Activated CD4-positive, alpha-beta T cell treated with anti-CD3 and anti-CD28 coated beads for 24 hours (primary cell): Measurements from ENCODE around the gene TMEM31.
"Not testable (repeated sequence)": the region's sequence is repeated elsewhere in the genome, so short reads cannot be mapped to it uniquely, and the experiment has no call there.

Experiments used
- DNase-seq, 2 donors: peaks; one replicate each; pipeline ENCODE4 v3.0.0-alpha.2; 2020; ENCODE audit warnings: low read depth in 2 of 2

The TMEM31 gene

GRCh38 chrX:103726477-103726876 lies 15.8 kb downstream of the TMEM31 start:
- DNase-seq, result no peak

- DNase-seq, result no peak
Observed at GRCh38 chrX:103727115-103727514, 16.4 kb downstream of the TMEM31 start.

- DNase-seq, result no peak
Observed at GRCh38 chrX:103729015-103729414, 18.3 kb downstream of the TMEM31 start.

GRCh38 chrX:103730147-103730795 lies 19.6 kb downstream of the TMEM31 start:
- DNase-seq, result no peak

- no peak for DNase-seq
Observed at GRCh38 chrX:103730796-103731493, 20.2 kb downstream of the TMEM31 start.

GRCh38 chrX:103733017-103733416 lies 22.3 kb downstream of the TMEM31 start:
- DNase-seq, result no peak

- no peak for DNase-seq
Observed at GRCh38 chrX:103734125-103734760, 23.5 kb downstream of the TMEM31 start.

- DNase-seq, result no peak
Observed at GRCh38 chrX:103737696-103738095, 27.0 kb downstream of the TMEM31 start.

GRCh38 chrX:103739421-103739820 lies 28.7 kb downstream of the TMEM31 start:
- no peak for DNase-seq

GRCh38 chrX:103741879-103742278 lies 31.2 kb downstream of the TMEM31 start:
- DNase-seq, result no peak

GRCh38 chrX:103742339-103742738 lies 31.6 kb downstream of the TMEM31 start:
- no peak for DNase-seq

- DNase-seq, result no peak
Observed at GRCh38 chrX:103747163-103747562, 36.5 kb downstream of the TMEM31 start.

GRCh38 chrX:103754401-103754800 lies 43.7 kb downstream of the TMEM31 start:
- DNase-seq, result no peak

GRCh38 chrX:103756736-103757135 lies 46.0 kb downstream of the TMEM31 start:
- no peak for DNase-seq

GRCh38 chrX:103758555-103758954 lies 47.8 kb downstream of the TMEM31 start:
- no peak for DNase-seq

GRCh38 chrX:103763541-103763940 lies 52.8 kb downstream of the TMEM31 start:
- DNase-seq, result not testable (repeated sequence)
